HEK293 (cell line): ENCODE results near the gene SHISAL2A.

ENCODE experiments used
- CTCF ChIA-PET: fragments of 350-600 bp; formaldehyde crosslinking; extraction: SDS; loops from one replicate; lab custom pipeline; 2021; ENCODE audit warnings: antibody characterized with exemption; lab: Yijun Ruan, JAX
- POLR2A ChIA-PET: fragments of 300-600 bp; formaldehyde crosslinking; extraction: SDS; loops from one replicate; lab custom pipeline; 2020; ENCODE audit warnings: antibody characterized with exemption, inconsistent platforms; lab: Yijun Ruan, JAX
- H3K27ac ChIP-seq: fragments of 200-500 bp; sonication (Bioruptor generic); 2 replicates; pipeline ENCODE4 v1.5.1; 2014; ENCODE audit warnings: low read depth, low read length, control low read depth, inconsistent platforms; ENCODE audit errors: extremely low read depth
- H3K36me3 ChIP-seq, 2 experiments: fragments of 200-500 bp in 1 of 2; sonication (Bioruptor generic) in 1 of 2; 1 replicate in 1 of 2; 2 replicates in 1 of 2; pipeline ENCODE4 v1.5.1; 2014 to 2017; ENCODE audit warnings: inconsistent platforms in 2 of 2, low read length in 2 of 2; ENCODE audit not compliant: control insufficient read depth in 2 of 2, insufficient read depth in 1 of 2
- H3K4me1 ChIP-seq: fragments of 200-500 bp; sonication (Bioruptor generic); 2 replicates; pipeline ENCODE4 v1.5.1; 2014; ENCODE audit warnings: mild to moderate bottlenecking, low read length, inconsistent platforms; ENCODE audit not compliant: control insufficient read depth, insufficient read depth
- H3K4me3 ChIP-seq: 2 replicates; pipeline ENCODE4 v1.5.1; 2011; ENCODE audit warnings: low read depth, mild to moderate bottlenecking, control low read depth, low read length, moderate library complexity
- H3K9me3 ChIP-seq: fragments of 200-500 bp; sonication (Bioruptor generic); 2 replicates; pipeline ENCODE4 v1.5.1; 2014; ENCODE audit warnings: low read depth, low read length, inconsistent platforms; ENCODE audit not compliant: control insufficient read depth, insufficient read depth
- BCL6B ChIP-seq: fragments of 450-650 bp; formaldehyde crosslinking; IDR thresholded peaks from 2 replicates; pipeline ENCODE4 v1.5.1; 2017; ENCODE audit warnings: missing biosample characterization, missing genetic modification characterization
- GLI4 ChIP-seq: fragments of 450-650 bp; formaldehyde crosslinking; IDR thresholded peaks from 2 replicates; pipeline ENCODE4 v1.5.1; 2016; ENCODE audit warnings: missing biosample characterization, missing genetic modification characterization
- GLIS1 ChIP-seq: fragments of 450-650 bp; formaldehyde crosslinking; IDR thresholded peaks from 2 replicates; pipeline ENCODE4 v1.5.1; 2016; ENCODE audit warnings: missing biosample characterization, missing genetic modification characterization
- INSM2 ChIP-seq: fragments of 450-650 bp; formaldehyde crosslinking; IDR thresholded peaks from 2 replicates; pipeline ENCODE4 v1.5.1; 2016; ENCODE audit warnings: missing biosample characterization, missing genetic modification characterization
- PRDM10 ChIP-seq: fragments of 450-650 bp; formaldehyde crosslinking; IDR thresholded peaks from 2 replicates; pipeline ENCODE4 v1.5.1; 2016; ENCODE audit warnings: missing biosample characterization, missing genetic modification characterization
- PRDM4 ChIP-seq: fragments of 450-650 bp; formaldehyde crosslinking; IDR thresholded peaks from 2 replicates; pipeline ENCODE4 v1.5.1; 2017; ENCODE audit warnings: missing biosample characterization, missing genetic modification characterization
- TRIM28 ChIP-seq: IDR thresholded peaks from 2 replicates; pipeline ENCODE4 v1.6.1; 2011; ENCODE audit warnings: low read length, control low read depth, borderline replicate concordance
- ZBTB49 ChIP-seq: fragments of 450-650 bp; formaldehyde crosslinking; IDR thresholded peaks from 2 replicates; pipeline ENCODE4 v1.5.1; 2016; ENCODE audit warnings: missing biosample characterization, missing genetic modification characterization, low read depth
- ZNF24 ChIP-seq: fragments of 450-650 bp; formaldehyde crosslinking; IDR thresholded peaks from 2 replicates; pipeline ENCODE4 v1.5.1; 2016; ENCODE audit warnings: missing biosample characterization, missing genetic modification characterization
- ZNF335 ChIP-seq: fragments of 450-650 bp; formaldehyde crosslinking; conservative IDR thresholded peaks from 2 replicates; pipeline ENCODE4 v1.5.1; 2016; ENCODE audit warnings: missing biosample characterization, missing genetic modification characterization
- ZNF391 ChIP-seq: fragments of 450-650 bp; formaldehyde crosslinking; IDR thresholded peaks from 2 replicates; pipeline ENCODE4 v1.5.1; 2016; ENCODE audit warnings: low read depth, missing biosample characterization, missing genetic modification characterization, borderline replicate concordance
- ZNF423 ChIP-seq: fragments of 450-650 bp; formaldehyde crosslinking; IDR thresholded peaks from 2 replicates; pipeline ENCODE4 v1.5.1; 2016; ENCODE audit warnings: missing biosample characterization, missing genetic modification characterization
- ZNF48 ChIP-seq: fragments of 450-650 bp; formaldehyde crosslinking; IDR thresholded peaks from 2 replicates; pipeline ENCODE4 v1.5.1; 2016; ENCODE audit warnings: missing biosample characterization, missing genetic modification characterization
- ZNF571 ChIP-seq: fragments of 450-650 bp; formaldehyde crosslinking; IDR thresholded peaks from 2 replicates; pipeline ENCODE4 v1.5.0; 2017; ENCODE audit warnings: missing biosample characterization, missing genetic modification characterization

Gene SHISAL2A

GRCh38 chr1:52659356-52659755 lies 26.4 kb downstream of the SHISAL2A start:
- no peak overlapping the region for H3K4me3 ChIP-seq
- no peak overlapping the region for H3K27ac ChIP-seq
- ChIA-PET CTCF (no interaction called here), POLR2A (interaction anchor here (0.5 kb wide), 1 partner anchor 208 kb away, joined by 3 read pairs; no protein-coding TSS in a partner anchor)
- TF ChIP-seq ZNF335 (tag by site-specific recombination) (peak; percentile 64), ZNF423 (tag by site-specific recombination) (no peak), GLIS1 (tag by site-specific recombination) (peak; percentile 24; the same call in 1 of the 2 replicates)
- no peaks in the 10 kb centered on the region for H3K9me3 ChIP-seq
- no peaks in the 10 kb centered on the region for H3K4me1 ChIP-seq
- no peaks in the 10 kb centered on the region for H3K36me3 ChIP-seq

- H3K9me3 ChIP-seq = no peaks in the 10 kb centered on the region
- CTCF ChIA-PET = interaction anchor here (0.6 to 0.8 kb wide), 4 partner anchors 13 to 92 kb away, joined by 3 to 5 read pairs (median 3); no protein-coding TSS in a partner anchor
- no peak overlapping the region for H3K4me3 ChIP-seq
These were observed 27.1 kb downstream of the SHISAL2A start for GRCh38 chr1:52659851-52660596.

More at GRCh38 chr1:52659851-52660596, 27.1 kb downstream of the SHISAL2A start:
- TF ChIP-seq BCL6B (tag by site-specific recombination) (no peak), TRIM28 (no peak), ZNF48 (tag by site-specific recombination) (no peak), PRDM10 (tag by site-specific recombination) (no peak), ZNF391 (tag by site-specific recombination) (no peak), ZNF24 (tag by site-specific recombination) (no peak), PRDM4 (tag by site-specific recombination) (no peak), INSM2 (tag by site-specific recombination) (no peak), GLI4 (tag by site-specific recombination) (no peak), ZBTB49 (no peak), ZNF571 (no peak)
- Histone ChIP-seq H3K27ac (no peak overlapping the region), H3K4me1 (no peaks in the 10 kb centered on the region), H3K36me3 (no peaks in the 10 kb centered on the region)
- POLR2A ChIA-PET = interaction anchor here (0.5 kb wide), 1 partner anchor 207 kb away, joined by 3 read pairs; no protein-coding TSS in a partner anchor
